Body of pancreas (tissue), 4 donors: ENCODE data around the gene SLC6A1.

Experiments
- POLR2A ChIP-seq, 3 donors: fragments of 450-650 bp; IDR thresholded peaks; one replicate each; pipeline ENCODE4 v1.6.1; 2016; ENCODE audit warnings: antibody characterized with exemption in 3 of 3, mild to moderate bottlenecking in 2 of 3
- TF ChIP-seq, protein P1 (sequence below), 7 experiments: fragments of 450-650 bp in 4 of 7; fragments of 200-600 bp in 3 of 7; sonication (generic) in 3 of 7; IDR thresholded peaks; one replicate each; pipeline ENCODE4 v1.5.1; 2016 to 2019; ENCODE audit warnings: antibody characterized with exemption in 7 of 7

DNA sequence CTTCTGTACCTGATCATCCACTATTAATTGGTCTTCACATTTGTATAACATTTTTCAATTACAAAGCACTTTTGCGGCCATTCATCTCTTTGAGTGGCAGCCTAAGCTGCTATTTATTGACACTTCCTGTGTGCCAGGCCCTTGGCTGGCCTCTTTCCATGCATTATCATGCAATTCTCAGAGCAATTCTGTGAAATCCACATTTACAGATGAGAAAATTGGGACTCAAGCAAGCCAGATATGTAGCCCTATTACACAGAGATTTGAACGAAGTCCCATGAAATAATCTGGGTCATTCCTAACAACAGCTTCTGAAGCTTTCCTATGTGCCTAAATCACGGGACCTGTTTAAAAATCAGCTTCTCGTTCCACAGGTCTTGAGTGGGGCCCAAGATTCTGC lies 17.4 kb downstream of the SLC6A1 start:
- TF ChIP-seq, protein P1, sequence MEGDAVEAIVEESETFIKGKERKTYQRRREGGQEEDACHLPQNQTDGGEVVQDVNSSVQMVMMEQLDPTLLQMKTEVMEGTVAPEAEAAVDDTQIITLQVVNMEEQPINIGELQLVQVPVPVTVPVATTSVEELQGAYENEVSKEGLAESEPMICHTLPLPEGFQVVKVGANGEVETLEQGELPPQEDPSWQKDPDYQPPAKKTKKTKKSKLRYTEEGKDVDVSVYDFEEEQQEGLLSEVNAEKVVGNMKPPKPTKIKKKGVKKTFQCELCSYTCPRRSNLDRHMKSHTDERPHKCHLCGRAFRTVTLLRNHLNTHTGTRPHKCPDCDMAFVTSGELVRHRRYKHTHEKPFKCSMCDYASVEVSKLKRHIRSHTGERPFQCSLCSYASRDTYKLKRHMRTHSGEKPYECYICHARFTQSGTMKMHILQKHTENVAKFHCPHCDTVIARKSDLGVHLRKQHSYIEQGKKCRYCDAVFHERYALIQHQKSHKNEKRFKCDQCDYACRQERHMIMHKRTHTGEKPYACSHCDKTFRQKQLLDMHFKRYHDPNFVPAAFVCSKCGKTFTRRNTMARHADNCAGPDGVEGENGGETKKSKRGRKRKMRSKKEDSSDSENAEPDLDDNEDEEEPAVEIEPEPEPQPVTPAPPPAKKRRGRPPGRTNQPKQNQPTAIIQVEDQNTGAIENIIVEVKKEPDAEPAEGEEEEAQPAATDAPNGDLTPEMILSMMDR (IDR thresholded peaks at IDR 0.05), result no peak
- TF ChIP-seq POLR2A (IDR thresholded peaks at IDR 0.05), result no peak
